Dendritic cell treated with granulocyte-macrophage colony-stimulating factor and Interleukin-4, amounts not matched to agents 40 ng/mL and 50 ng/mL, for 4 days (primary cell): ENCODE measurements around the gene IFT81.
"Not testable (repeated sequence)": the region's sequence is repeated elsewhere in the genome, so short reads cannot be mapped to it uniquely, and the experiment has no call there.

Experiments
- H3K27ac Mint-ChIP-seq: one replicate; pipeline ENCODE4 v1.8.0; 2022; ENCODE audit warnings: mild to moderate bottlenecking, mixed read lengths
- H3K27me3 Mint-ChIP-seq: one replicate; pipeline ENCODE4 v1.8.0; 2022; ENCODE audit warnings: mild to moderate bottlenecking, mixed read lengths
- H3K36me3 Mint-ChIP-seq: one replicate; pipeline ENCODE4 v1.8.0; 2022; ENCODE audit warnings: low read depth, mixed read lengths
- H3K4me1 Mint-ChIP-seq: one replicate; pipeline ENCODE4 v1.8.0; 2022; ENCODE audit warnings: low read depth, mixed read lengths
- H3K4me3 Mint-ChIP-seq: one replicate; pipeline ENCODE4 v1.8.0; 2022; ENCODE audit warnings: mild to moderate bottlenecking, moderate library complexity, mixed read lengths
- H3K9me3 Mint-ChIP-seq: one replicate; pipeline ENCODE4 v1.8.0; 2022; ENCODE audit warnings: mixed read lengths
- intact Hi-C: fragments of 100-400 bp; cut with micrococcal nuclease; formaldehyde crosslinking; loops from one replicate; pipeline ENCODE4 v1.15.0; 2022

Gene IFT81

GRCh38 chr12:110244829-110245228 is 120.7 kb downstream of the IFT81 start:
- intact Hi-C loops: loop anchor here (1.0 kb wide), 1 partner anchor 145 kb away; no protein-coding TSS in a partner anchor
- Mint-ChIP-seq H3K4me1 (peaks cover 14% of the 10 kb centered on the region), H3K27me3 (no peaks in the 10 kb centered on the region), H3K36me3 (no peaks in the 10 kb centered on the region), H3K4me3 (no peak overlapping the region), H3K9me3 (no peaks in the 10 kb centered on the region), H3K27ac (no peak overlapping the region)

GRCh38 chr12:110245369-110245772 is 121.2 kb downstream of the IFT81 start:
- Mint-ChIP-seq H3K36me3 (no peaks in the 10 kb centered on the region), H3K27ac (no peak overlapping the region), H3K27me3 (peaks cover 2% of the 10 kb centered on the region), H3K4me1 (peaks cover 20% of the 10 kb centered on the region), H3K9me3 (no peaks in the 10 kb centered on the region), H3K4me3 (no peak overlapping the region)
- intact Hi-C loops: loop anchor here (1.0 kb wide), 1 partner anchor 145 kb away; no protein-coding TSS in a partner anchor

GRCh38 chr12:110246636-110247339 is 122.6 kb downstream of the IFT81 start:
- intact Hi-C loops: no loop called here
- Mint-ChIP-seq H3K4me3 (no peak overlapping the region), H3K4me1 (peaks cover 21% of the 10 kb centered on the region), H3K9me3 (no peaks in the 10 kb centered on the region), H3K27me3 (peaks cover 3% of the 10 kb centered on the region), H3K36me3 (no peaks in the 10 kb centered on the region), H3K27ac (peak overlapping the region; percentile 43)

GRCh38 chr12:110247340-110248095 is 123.4 kb downstream of the IFT81 start:
- Mint-ChIP-seq H3K4me1 (peaks cover 21% of the 10 kb centered on the region), H3K36me3 (no peaks in the 10 kb centered on the region), H3K4me3 (no peak overlapping the region), H3K27me3 (peaks cover 3% of the 10 kb centered on the region), H3K9me3 (no peaks in the 10 kb centered on the region), H3K27ac (peak overlapping the region; percentile 43)
- intact Hi-C loops: no loop called here

GRCh38 chr12:110248096-110248447 is 123.9 kb downstream of the IFT81 start:
- H3K36me3 Mint-ChIP-seq: no peaks in the 10 kb centered on the region
- H3K27ac Mint-ChIP-seq: no peak overlapping the region
- no peaks in the 10 kb centered on the region for H3K9me3 Mint-ChIP-seq
- H3K4me3 Mint-ChIP-seq: no peak overlapping the region
- intact Hi-C loops: no loop called here
- H3K27me3 Mint-ChIP-seq: peaks cover 3% of the 10 kb centered on the region
- H3K4me1 Mint-ChIP-seq: peaks cover 25% of the 10 kb centered on the region

- no peaks in the 10 kb centered on the region for H3K9me3 Mint-ChIP-seq
Measured at GRCh38 chr12:110249105-110249504, 124.9 kb downstream of the IFT81 start.

GRCh38 chr12:110249716-110250225 is 125.6 kb downstream of the IFT81 start:
- intact Hi-C loops: no loop called here
- Mint-ChIP-seq H3K36me3 (no peaks in the 10 kb centered on the region), H3K27ac (peak overlapping the region; percentile 56), H3K4me1 (peaks cover 29% of the 10 kb centered on the region), H3K9me3 (no peaks in the 10 kb centered on the region), H3K4me3 (no peak overlapping the region), H3K27me3 (peaks cover 3% of the 10 kb centered on the region)

More at GRCh38 chr12:110249105-110249504, 124.9 kb downstream of the IFT81 start:
- peak overlapping the region; percentile 56 for H3K27ac Mint-ChIP-seq
- H3K4me1 Mint-ChIP-seq: peaks cover 29% of the 10 kb centered on the region
- H3K4me3 Mint-ChIP-seq: no peak overlapping the region
- peaks cover 3% of the 10 kb centered on the region for H3K27me3 Mint-ChIP-seq
- no peaks in the 10 kb centered on the region for H3K36me3 Mint-ChIP-seq
- intact Hi-C loops: no loop called here

GRCh38 chr12:110251381-110251780 is 127.2 kb downstream of the IFT81 start:
- H3K4me1 Mint-ChIP-seq: peaks cover 35% of the 10 kb centered on the region
- peaks cover 3% of the 10 kb centered on the region for H3K27me3 Mint-ChIP-seq
- no peaks in the 10 kb centered on the region for H3K36me3 Mint-ChIP-seq
- H3K9me3 Mint-ChIP-seq: no peaks in the 10 kb centered on the region
- intact Hi-C loops: no loop called here
- H3K4me3 Mint-ChIP-seq: no peak overlapping the region
- H3K27ac Mint-ChIP-seq: no peak overlapping the region

GRCh38 chr12:110252716-110253115 is 128.6 kb downstream of the IFT81 start:
- Mint-ChIP-seq H3K27me3 (peaks cover 3% of the 10 kb centered on the region), H3K4me1 (peaks cover 46% of the 10 kb centered on the region), H3K4me3 (no peak overlapping the region), H3K36me3 (no peaks in the 10 kb centered on the region), H3K27ac (peak overlapping the region; percentile 79), H3K9me3 (no peaks in the 10 kb centered on the region)
- intact Hi-C loops: no loop called here

- Mint-ChIP-seq H3K4me1 (peaks cover 46% of the 10 kb centered on the region), H3K9me3 (no peaks in the 10 kb centered on the region), H3K4me3 (peak overlapping the region; percentile 17), H3K36me3 (no peaks in the 10 kb centered on the region), H3K27me3 (peaks cover 3% of the 10 kb centered on the region), H3K27ac (peak overlapping the region; percentile 79)
- intact Hi-C loops: no loop called here
Measured at GRCh38 chr12:110253176-110253575, 129.0 kb downstream of the IFT81 start.

GRCh38 chr12:110254971-110255540 is 130.9 kb downstream of the IFT81 start:
- Mint-ChIP-seq H3K9me3 (no peaks in the 10 kb centered on the region), H3K27me3 (peaks cover 3% of the 10 kb centered on the region), H3K4me3 (no peak overlapping the region), H3K4me1 (peaks cover 30% of the 10 kb centered on the region), H3K27ac (peak overlapping the region; percentile 85), H3K36me3 (no peaks in the 10 kb centered on the region)
- intact Hi-C loops: no loop called here

- intact Hi-C loops: loop anchor here (2.0 kb wide), 1 partner anchor 25 kb away; the partner anchor contains the start of gene ATP2A2
- H3K9me3 Mint-ChIP-seq, H3K27me3 Mint-ChIP-seq, H3K36me3 Mint-ChIP-seq, H3K4me3 Mint-ChIP-seq: not testable (repeated sequence)
- H3K4me1 Mint-ChIP-seq: peaks cover 26% of the 10 kb centered on the region
- peak overlapping the region; percentile 85 for H3K27ac Mint-ChIP-seq
Measured at GRCh38 chr12:110255890-110256456, 131.8 kb downstream of the IFT81 start.

- peaks cover 26% of the 10 kb centered on the region for H3K4me1 Mint-ChIP-seq
- H3K36me3 Mint-ChIP-seq: no peaks in the 10 kb centered on the region
- no peaks in the 10 kb centered on the region for H3K27me3 Mint-ChIP-seq
- intact Hi-C loops: loop anchor here (2.0 kb wide), 1 partner anchor 24 kb away; the partner anchor contains the start of gene ATP2A2
- peak overlapping the region; percentile 85 for H3K27ac Mint-ChIP-seq
- H3K9me3 Mint-ChIP-seq: no peaks in the 10 kb centered on the region
- peak overlapping the region; percentile 37 for H3K4me3 Mint-ChIP-seq
Measured at GRCh38 chr12:110256780-110257431, 132.7 kb downstream of the IFT81 start.
